HuH-7.5 (cell line): Measurements from ENCODE around the gene MTCL1.

Experiments used
- DNase-seq: peaks from one replicate; pipeline ENCODE4 v3.0.0; 2011; ENCODE audit warnings: low spot score

MTCL1 gene

GRCh38 chr18:8794156-8794933 lies 89.0 kb downstream of the MTCL1 start:
- no peak for DNase-seq

- no peak for DNase-seq
Observed at GRCh38 chr18:8794934-8795280, 89.6 kb downstream of the MTCL1 start.

GRCh38 chr18:8795586-8796325 lies 90.4 kb downstream of the MTCL1 start:
- DNase-seq = no peak

- no peak for DNase-seq
Observed at GRCh38 chr18:8797206-8797605, 91.8 kb downstream of the MTCL1 start.

GRCh38 chr18:8799001-8799400 lies 93.6 kb downstream of the MTCL1 start:
- no peak for DNase-seq

- DNase-seq = no peak
Observed at GRCh38 chr18:8799596-8800441, 94.5 kb downstream of the MTCL1 start.

- DNase-seq = no peak
Observed at GRCh38 chr18:8800445-8800844, 95.1 kb downstream of the MTCL1 start.

GRCh38 chr18:8800876-8801262 lies 95.5 kb downstream of the MTCL1 start:
- DNase-seq = no peak

- no peak for DNase-seq
Observed at GRCh38 chr18:8801263-8801901, 96.0 kb downstream of the MTCL1 start.

- DNase-seq = no peak
Observed at GRCh38 chr18:8802017-8802672, 96.8 kb downstream of the MTCL1 start.

GRCh38 chr18:8803063-8803795 lies 97.9 kb downstream of the MTCL1 start:
- no peak for DNase-seq

GRCh38 chr18:8803957-8804356 lies 98.6 kb downstream of the MTCL1 start:
- DNase-seq = no peak

GRCh38 chr18:8805552-8805951 lies 100.2 kb downstream of the MTCL1 start:
- DNase-seq = no peak

- DNase-seq = no peak
Observed at GRCh38 chr18:8806100-8806797, 100.9 kb downstream of the MTCL1 start.

GRCh38 chr18:8806798-8807487 lies 101.6 kb downstream of the MTCL1 start:
- DNase-seq = no peak

GRCh38 chr18:8807488-8807805 lies 102.1 kb downstream of the MTCL1 start:
- DNase-seq = no peak

GRCh38 chr18:8808001-8808400 lies 102.6 kb downstream of the MTCL1 start:
- no peak for DNase-seq

GRCh38 chr18:8809514-8809913 lies 104.2 kb downstream of the MTCL1 start:
- no peak for DNase-seq

- no peak for DNase-seq
Observed at GRCh38 chr18:8810157-8810556, 104.8 kb downstream of the MTCL1 start.

GRCh38 chr18:8811115-8811514 lies 105.8 kb downstream of the MTCL1 start:
- DNase-seq = no peak
